Thyroid gland (tissue), 4 donors: ENCODE data around the gene ANTKMT. TPM values are rescaled to one million over a fixed set of nuclear protein-coding genes. Genes with fewer than 3 reads are reported as not detected.

Experiments
- DNase-seq, 2 donors: peaks; one replicate each; pipeline ENCODE4 v3.0.0-alpha.2; 2019
- H3K27ac ChIP-seq, 3 donors: fragments of 200-600 bp; sonication (generic); 1 replicate in 2 of 3; 2 replicates in 1 of 3; pipeline ENCODE4 v1.5.1; 2016 to 2019; ENCODE audit warnings: mild to moderate bottlenecking in 1 of 3, moderate library complexity in 1 of 3
- H3K27me3 ChIP-seq: fragments of 200-600 bp; sonication (generic); one replicate; pipeline ENCODE4 v1.5.1; 2019
- H3K36me3 ChIP-seq, 2 donors: fragments of 200-600 bp; sonication (generic); one replicate each; pipeline ENCODE4 v1.5.1; 2016 to 2019
- H3K4me1 ChIP-seq, 2 donors: fragments of 200-600 bp; sonication (generic); one replicate each; pipeline ENCODE4 v1.5.1; 2017 to 2019
- H3K4me3 ChIP-seq, 3 donors: fragments of 200-600 bp; sonication (generic); replicated peaks in 1 of 3; 1 replicate in 2 of 3; 2 replicates in 1 of 3; pipeline ENCODE4 v1.5.1; 2016; ENCODE audit warnings: mild to moderate bottlenecking in 1 of 3
- H3K9me3 ChIP-seq: fragments of 200-600 bp; sonication (generic); one replicate; pipeline ENCODE4 v1.5.1; 2017
- POLR2A ChIP-seq, 2 donors: fragments of 450-650 bp; IDR thresholded peaks; one replicate each; pipeline ENCODE4 v1.6.1; 2017; ENCODE audit warnings: antibody characterized with exemption in 2 of 2, mild to moderate bottlenecking in 2 of 2, moderate library complexity in 1 of 2
- WGBS, 2 donors: methylation state at CpG; one replicate each; pipeline ENCODE4 v1.1.5; 2017; 5-methylcytosine and 5-hydroxymethylcytosine counted together
- intact Hi-C: fragments of 100-400 bp; cut with DNase I; formaldehyde crosslinking; loops from one replicate; pipeline ENCODE4 v1.15.1; 2023
- total RNA-seq, 4 donors: library from RNA; depleted of rRNA; stranded (reverse); fragments of >200 nt; gene quantifications; one replicate each; pipeline ENCODE4 v1.2.3, GENCODE V29; 2016
- TF ChIP-seq, protein P1 (sequence below), 6 experiments: fragments of 200-600 bp in 3 of 6; fragments of 450-650 bp in 3 of 6; sonication (generic) in 3 of 6; IDR thresholded peaks; one replicate each; pipeline ENCODE4 v1.5.1; 2016 to 2019; ENCODE audit warnings: antibody characterized with exemption in 6 of 6, mild to moderate bottlenecking in 2 of 6, inconsistent platforms in 1 of 6, moderate library complexity in 1 of 6

The ANTKMT gene
- total RNA-seq, 4 donors from 2014 or later, result 56.4 to 109 (median 63.8) TPM

DNA sequence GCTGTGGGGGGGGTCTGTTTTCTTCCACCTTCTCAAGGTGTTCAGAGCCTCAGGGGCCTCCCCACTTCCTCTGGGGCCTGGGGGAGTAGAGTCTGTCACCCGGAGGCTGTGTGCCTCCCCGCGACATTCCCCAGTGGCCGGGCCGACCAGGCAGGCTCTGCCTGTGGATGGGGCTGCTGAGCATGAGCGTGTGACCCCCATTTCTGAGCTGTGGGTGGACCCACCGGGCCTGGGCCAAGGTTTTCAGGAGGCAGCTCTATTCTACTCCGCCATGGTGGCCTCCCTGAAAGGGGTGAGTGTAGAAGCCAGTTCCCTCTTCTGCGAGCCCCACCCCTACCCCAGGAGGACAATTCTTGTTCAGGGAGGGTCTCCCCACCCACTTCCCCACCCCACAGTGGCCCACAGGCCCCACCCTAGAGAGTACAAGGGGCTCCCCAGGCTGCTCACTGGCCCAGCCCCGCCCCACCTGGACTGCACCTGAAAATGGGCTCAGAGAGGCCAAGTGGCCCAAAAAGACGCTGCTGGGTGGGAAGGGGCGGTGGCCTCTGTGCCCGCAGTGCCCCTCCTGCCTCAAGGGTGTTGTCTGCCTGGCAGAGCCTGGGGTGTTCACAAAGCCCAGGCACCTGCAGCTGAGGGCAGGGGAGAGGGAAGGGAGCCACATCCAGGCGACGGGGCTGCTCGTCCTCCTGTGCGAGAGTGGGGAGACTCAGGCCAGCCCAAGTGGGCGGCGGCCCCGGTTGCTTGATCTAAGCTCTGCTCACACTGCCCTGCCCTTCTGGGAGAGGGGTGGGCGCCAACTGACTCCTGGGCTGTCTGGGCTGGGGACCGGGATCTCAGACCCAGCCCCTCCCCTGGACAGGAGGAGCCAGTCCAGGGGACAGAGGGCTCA, 40.9 kb downstream of the ANTKMT start:
- intact Hi-C loops, result no loop called here
- Histone ChIP-seq H3K36me3 (no peaks in the 10 kb centered on the region), H3K27ac (no peak overlapping the region), H3K4me3 (no peak overlapping the region), H3K4me1 (peaks cover 4 to 5% of the 10 kb centered on the region in 2 donors), H3K27me3 (no peaks in the 10 kb centered on the region), H3K9me3 (no peaks in the 10 kb centered on the region)
- TF ChIP-seq POLR2A (IDR thresholded peaks at IDR 0.05), result no peak
- TF ChIP-seq, protein P1, sequence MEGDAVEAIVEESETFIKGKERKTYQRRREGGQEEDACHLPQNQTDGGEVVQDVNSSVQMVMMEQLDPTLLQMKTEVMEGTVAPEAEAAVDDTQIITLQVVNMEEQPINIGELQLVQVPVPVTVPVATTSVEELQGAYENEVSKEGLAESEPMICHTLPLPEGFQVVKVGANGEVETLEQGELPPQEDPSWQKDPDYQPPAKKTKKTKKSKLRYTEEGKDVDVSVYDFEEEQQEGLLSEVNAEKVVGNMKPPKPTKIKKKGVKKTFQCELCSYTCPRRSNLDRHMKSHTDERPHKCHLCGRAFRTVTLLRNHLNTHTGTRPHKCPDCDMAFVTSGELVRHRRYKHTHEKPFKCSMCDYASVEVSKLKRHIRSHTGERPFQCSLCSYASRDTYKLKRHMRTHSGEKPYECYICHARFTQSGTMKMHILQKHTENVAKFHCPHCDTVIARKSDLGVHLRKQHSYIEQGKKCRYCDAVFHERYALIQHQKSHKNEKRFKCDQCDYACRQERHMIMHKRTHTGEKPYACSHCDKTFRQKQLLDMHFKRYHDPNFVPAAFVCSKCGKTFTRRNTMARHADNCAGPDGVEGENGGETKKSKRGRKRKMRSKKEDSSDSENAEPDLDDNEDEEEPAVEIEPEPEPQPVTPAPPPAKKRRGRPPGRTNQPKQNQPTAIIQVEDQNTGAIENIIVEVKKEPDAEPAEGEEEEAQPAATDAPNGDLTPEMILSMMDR (IDR thresholded peaks at IDR 0.05), result no peak
- no peak for DNase-seq
- 68 to 82% methylated on average over 11 to 14 of the region's 22 CpGs for WGBS, 2 donors

DNA sequence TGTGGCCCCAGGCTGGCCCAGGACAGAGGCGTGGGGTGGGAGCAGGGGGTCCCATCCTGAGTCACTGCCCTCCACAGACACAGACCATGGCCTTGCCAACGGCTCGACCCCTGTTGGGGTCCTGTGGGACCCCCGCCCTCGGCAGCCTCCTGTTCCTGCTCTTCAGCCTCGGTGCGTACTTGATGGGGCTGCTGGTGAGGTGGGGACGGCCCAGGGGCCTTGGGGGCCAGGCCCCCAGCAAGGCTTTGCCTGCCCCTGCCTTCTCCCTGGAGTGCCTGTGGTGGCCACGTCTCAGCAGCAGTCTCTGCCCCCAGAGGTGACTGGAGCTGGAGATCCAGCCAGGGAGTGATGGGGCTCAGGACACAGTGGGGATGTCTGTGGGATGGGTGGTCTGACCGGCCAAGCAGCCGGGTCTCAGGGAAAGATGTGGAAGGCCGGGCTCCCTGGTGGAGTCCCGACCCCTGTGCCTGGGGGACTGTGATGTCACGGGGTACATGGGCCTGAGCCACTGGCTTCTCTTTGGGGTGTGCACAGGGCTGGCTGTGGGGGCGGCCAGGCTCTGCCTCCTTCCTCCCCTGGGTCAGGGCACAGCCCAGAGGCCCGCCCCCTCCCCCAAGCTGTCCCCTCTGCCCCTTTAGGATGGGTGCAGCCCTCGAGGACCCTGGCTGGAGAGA, 41.8 kb downstream of the ANTKMT start:
- Histone ChIP-seq H3K36me3 (no peaks in the 10 kb centered on the region), H3K27ac (no peak overlapping the region), H3K4me3 (no peak overlapping the region), H3K27me3 (no peaks in the 10 kb centered on the region), H3K9me3 (no peaks in the 10 kb centered on the region), H3K4me1 (peaks cover 4 to 5% of the 10 kb centered on the region in 2 donors)
- TF ChIP-seq, protein P1 (IDR thresholded peaks at IDR 0.05), result no peak
- TF ChIP-seq POLR2A (IDR thresholded peaks at IDR 0.05), result no peak
- DNase-seq, result no peak
- 61 to 90% methylated on average over 2 to 6 of the region's 17 CpGs for WGBS, 2 donors
- intact Hi-C loops, result no loop called here

DNA sequence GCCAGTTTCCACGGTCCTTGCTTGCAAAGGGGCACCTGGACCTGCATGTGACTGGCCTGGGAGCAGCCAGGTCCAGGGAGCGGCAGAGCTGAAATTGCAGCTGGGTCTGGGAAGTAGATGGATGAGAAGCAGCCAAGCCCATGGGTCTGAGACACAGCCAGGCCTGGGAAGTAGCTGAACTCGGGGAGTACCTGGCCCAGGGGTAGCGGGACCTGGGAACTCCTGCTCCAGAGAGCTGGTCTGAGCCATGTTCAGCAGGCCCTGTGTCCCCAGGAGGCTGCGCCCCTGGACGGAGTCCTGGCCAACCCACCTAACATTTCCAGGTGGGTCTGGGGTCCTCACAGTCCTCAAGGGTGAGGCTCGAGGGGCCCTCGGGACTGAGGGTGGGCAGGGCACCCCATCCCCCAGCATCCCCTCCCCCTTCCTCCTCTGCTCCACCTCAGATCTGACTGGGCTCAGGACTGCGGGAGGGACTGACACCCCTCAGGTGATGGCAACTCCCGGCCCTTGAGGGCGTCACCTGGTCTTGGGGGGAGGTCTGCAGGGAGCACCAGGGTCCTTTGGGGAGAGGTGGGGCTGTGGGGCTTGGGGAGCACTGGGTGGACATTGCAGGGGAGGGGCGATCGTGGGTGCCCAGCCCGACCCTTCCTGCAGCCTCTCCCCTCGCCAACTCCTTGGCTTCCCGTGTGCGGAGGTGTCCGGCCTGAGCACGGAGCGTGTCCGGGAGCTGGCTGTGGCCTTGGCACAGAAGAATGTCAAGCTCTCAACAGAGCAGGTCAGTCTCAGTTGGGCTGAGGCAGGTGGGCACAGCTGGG, 42.6 kb downstream of the ANTKMT start:
- H3K9me3 ChIP-seq, result no peaks in the 10 kb centered on the region
- H3K27ac ChIP-seq, result no peak overlapping the region
- H3K4me3 ChIP-seq, result no peak overlapping the region
- peaks cover 4 to 5% of the 10 kb centered on the region in 2 donors for H3K4me1 ChIP-seq
- DNase-seq, result no peak
- intact Hi-C loops, result no loop called here
- no peaks in the 10 kb centered on the region for H3K36me3 ChIP-seq
- no peak for TF ChIP-seq POLR2A (IDR thresholded peaks at IDR 0.05)
- TF ChIP-seq, protein P1 (IDR thresholded peaks at IDR 0.05), result no peak
- WGBS, 2 donors, result 67 to 69% methylated on average over 6 to 16 of the region's 21 CpGs
- H3K27me3 ChIP-seq, result no peaks in the 10 kb centered on the region

DNA sequence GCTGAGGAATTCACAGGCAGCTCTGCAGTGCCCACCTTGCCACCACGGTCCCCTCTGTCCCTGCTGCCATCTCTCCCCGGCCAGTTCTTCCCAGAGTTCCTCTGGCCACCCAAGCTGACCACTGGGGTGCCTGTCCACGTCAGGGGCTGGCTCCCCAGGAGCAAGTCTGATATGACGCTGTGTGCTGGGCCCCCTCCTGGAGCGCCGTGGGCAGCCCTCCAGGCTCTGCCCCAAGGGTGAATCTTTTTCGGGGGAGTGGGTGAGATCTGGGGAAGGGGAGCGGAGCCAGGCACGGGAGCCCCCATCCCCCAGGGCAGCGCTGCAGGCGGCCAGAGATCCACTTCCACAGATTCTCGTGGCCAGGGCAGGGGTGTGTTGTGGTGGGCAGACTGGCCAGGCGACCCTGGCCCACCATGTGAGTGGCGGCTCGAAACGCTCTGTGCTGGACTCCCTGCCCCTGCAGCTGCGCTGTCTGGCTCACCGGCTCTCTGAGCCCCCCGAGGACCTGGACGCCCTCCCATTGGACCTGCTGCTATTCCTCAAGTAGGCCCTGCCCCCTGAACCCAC, 43.3 kb downstream of the ANTKMT start:
- Histone ChIP-seq H3K36me3 (no peaks in the 10 kb centered on the region), H3K27ac (no peak overlapping the region), H3K27me3 (no peaks in the 10 kb centered on the region), H3K9me3 (no peaks in the 10 kb centered on the region), H3K4me3 (no peak overlapping the region), H3K4me1 (peaks cover 3 to 5% of the 10 kb centered on the region in 2 donors)
- 64 to 91% methylated on average over 6 to 13 of the region's 20 CpGs for WGBS, 2 donors
- TF ChIP-seq, protein P1 (IDR thresholded peaks at IDR 0.05), result no peak
- TF ChIP-seq POLR2A (IDR thresholded peaks at IDR 0.05), result no peak
- DNase-seq, result no peak
- intact Hi-C loops, result no loop called here
